GM12878 (cell line): Measurements from ENCODE around the gene FAM89B. TPM values are rescaled to one million over a fixed set of nuclear protein-coding genes. Genes with fewer than 3 reads are reported as not detected.
A peak's percentile ranks its signal among the peaks of the same experiment; 100 is the strongest.

ENCODE experiments used
- ATAC-seq: fragments of 200-7000 bp; cut with Tn5 transposase; 3 replicates; pipeline ENCODE4 v1.9.1; 2020; ENCODE audit warnings: mild to moderate bottlenecking, moderate library complexity
- BruUV-seq: library from RNA; stranded (reverse); fragments of 400-500 nt; replicated peaks from 2 replicates; lab custom pipeline; 2021; lab: Mats Ljungman, UMichigan
- CTCF ChIA-PET: fragments of 300-600 bp; sonication (Branson Sonifier 250); formaldehyde crosslinking; extraction: SDS; loops from one replicate; lab custom pipeline; 2021; ENCODE audit warnings: inconsistent platforms; lab: Yijun Ruan, JAX
- POLR2A ChIA-PET: fragments of 350-600 bp; formaldehyde crosslinking; extraction: SDS; loops from one replicate; lab custom pipeline; 2021; ENCODE audit warnings: inconsistent platforms; lab: Charles Lee
- RAD21 ChIA-PET: fragments of 300-600 bp; sonication (Branson Sonifier 250); formaldehyde crosslinking; loops from one replicate; lab custom pipeline; 2023; ENCODE audit warnings: antibody characterized with exemption; ENCODE audit not compliant: unreplicated experiment; lab: Charles Lee
- SMC1A ChIA-PET: fragments of 300-600 bp; sonication (Branson Sonifier 250); formaldehyde crosslinking; loops from one replicate; lab custom pipeline; 2023; ENCODE audit not compliant: unreplicated experiment, uncharacterized antibody; lab: Charles Lee
- DNase-seq: peaks from one replicate; pipeline ENCODE4 v3.0.0-alpha.2; 2011; ENCODE audit warnings: low read depth, low spot score
- FAIRE-seq: peaks from 3 replicates; lab custom pipeline; 2011; peaks lifted over from hg19 to GRCh38; lab: Jason Lieb, UNC
- H2AFZ ChIP-seq: 2 replicates; pipeline ENCODE4 v1.6.0; 2011; ENCODE audit warnings: low read depth, low read length, control low read depth; ENCODE audit not compliant: control insufficient read depth
- H3K27ac ChIP-seq: 2 replicates; pipeline ENCODE4 v1.5.1; 2011; ENCODE audit warnings: control low read depth; ENCODE audit not compliant: control insufficient read depth, insufficient read depth
- H3K27me3 ChIP-seq, 2 experiments: replicated peaks in 1 of 2; 2 replicates each; pipeline versions ENCODE4 v1.6.0 to v1.6.1; 2011; ENCODE audit warnings: low read length in 1 of 2; ENCODE audit not compliant: control insufficient read depth in 2 of 2, insufficient read depth in 2 of 2
- H3K36me3 ChIP-seq, 2 experiments: 2 replicates each; pipeline ENCODE4 v1.5.1; 2011; ENCODE audit warnings: low read length in 1 of 2; ENCODE audit not compliant: control insufficient read depth in 2 of 2, insufficient read depth in 2 of 2
- H3K4me1 ChIP-seq: 2 replicates; pipeline ENCODE4 v1.6.1; 2011; ENCODE audit warnings: mild to moderate bottlenecking, low read length, moderate library complexity, mixed read lengths; ENCODE audit not compliant: control insufficient read depth, insufficient read depth
- H3K4me2 ChIP-seq: 2 replicates; pipeline ENCODE4 v1.6.0; 2011; ENCODE audit warnings: control low read depth; ENCODE audit not compliant: control insufficient read depth, insufficient read depth
- H3K4me3 ChIP-seq: fragments of 200-600 bp; sonication (generic); 2 replicates; pipeline ENCODE4 v1.5.1; 2016
- H3K79me2 ChIP-seq: 2 replicates; pipeline ENCODE4 v1.6.0; 2011; ENCODE audit warnings: low read length; ENCODE audit not compliant: control insufficient read depth, insufficient read depth
- H3K9ac ChIP-seq: 2 replicates; pipeline ENCODE4 v1.8.0; 2011; ENCODE audit warnings: low read length, control low read depth, mixed read lengths; ENCODE audit not compliant: control insufficient read depth, insufficient read depth
- H3K9me3 ChIP-seq: replicated peaks from 3 replicates; pipeline ENCODE4 v1.5.1; 2011; ENCODE audit warnings: mild to moderate bottlenecking, low read length; ENCODE audit not compliant: control insufficient read depth, insufficient read depth
- H4K20me1 ChIP-seq: 2 replicates; pipeline ENCODE4 v1.6.0; 2011; ENCODE audit not compliant: control insufficient read depth, insufficient read depth
- GABPA ChIP-seq: IDR thresholded peaks from 2 replicates; pipeline ENCODE4 v1.6.1; 2014; ENCODE audit warnings: antibody characterized with exemption, low read depth, mild to moderate bottlenecking, inconsistent platforms
- HDAC6 ChIP-seq: fragments of 200-600 bp; sonication (generic); IDR thresholded peaks from one replicate; pipeline ENCODE4 v1.8.0; 2017; ENCODE audit warnings: antibody characterized with exemption; ENCODE audit not compliant: unreplicated experiment
- KDM1A ChIP-seq: fragments of 200-600 bp; sonication (generic); IDR thresholded peaks from 2 replicates; pipeline ENCODE4 v1.6.1; 2016; ENCODE audit warnings: borderline replicate concordance
- POLR2A ChIP-seq: IDR thresholded peaks from 2 replicates; pipeline ENCODE4 v1.6.1; 2011; ENCODE audit warnings: low read depth, mild to moderate bottlenecking, low read length
- TCF3 ChIP-seq: IDR thresholded peaks from 2 replicates; pipeline ENCODE4 v1.6.1; 2012; ENCODE audit warnings: low read depth, mild to moderate bottlenecking, low read length, borderline replicate concordance; ENCODE audit not compliant: insufficient read depth
- WGBS: methylation state at CpG from one replicate; pipeline ENCODE4 v1.1.6; 2016; ENCODE audit warnings: low lambda C conversion rate; ENCODE audit not compliant: insufficient replicate concordance, insufficient coverage; ENCODE audit errors: missing lambda C conversion rate; 5-methylcytosine and 5-hydroxymethylcytosine counted together
- in situ Hi-C: fragments of 300-500 bp; cut with MboI; formaldehyde crosslinking; loops from 9 replicates; pipeline ENCODE4 v1.14.3; 2018; ENCODE audit warnings: mixed read lengths
- intact Hi-C: fragments of 100-400 bp; cut with micrococcal nuclease; formaldehyde crosslinking; loops from one replicate; pipeline ENCODE4 v1.14.2; 2022; ENCODE audit not compliant: unreplicated experiment
- polyA plus RNA-seq, 11 experiments: library from polyadenylated mRNA; depleted of rRNA in 4 of 11; unstranded in 6 of 11; stranded (reverse) in 5 of 11; fragments of >200 nt; fragmentation: Nextera tagmentation in 4 of 11; fragmentation: Illumina TruSeq in 1 of 11; extraction: Ambion mirVana in 4 of 11; extraction: Trizol in 1 of 11; gene quantifications; 1 replicate in 1 of 11; 2 replicates in 10 of 11; pipeline versions ENCODE4 v1.2.1 to v1.2.3, GENCODE V29; 2011 to 2016; ENCODE audit warnings: inconsistent platforms in 2 of 11, missing spikeins in 2 of 11, low read depth in 1 of 11
- total RNA-seq, 4 experiments: library from RNA; depleted of rRNA in 3 of 4; stranded (reverse); fragments of >200 nt in 3 of 4; fragmentation: Illumina TruSeq in 1 of 4; extraction: Trizol in 1 of 4; gene quantifications; 2 replicates each; pipeline versions ENCODE4 v1.2.1 to v1.2.3, GENCODE V29; 2013 to 2021

Gene FAM89B
- total and polyA plus RNA-seq, 10 of the 15 experiments (the other 5 are each of a cell fraction or from before 2014, with no cell fraction given) = 0.34 to 36.7 (median 9.8) TPM

DNA sequence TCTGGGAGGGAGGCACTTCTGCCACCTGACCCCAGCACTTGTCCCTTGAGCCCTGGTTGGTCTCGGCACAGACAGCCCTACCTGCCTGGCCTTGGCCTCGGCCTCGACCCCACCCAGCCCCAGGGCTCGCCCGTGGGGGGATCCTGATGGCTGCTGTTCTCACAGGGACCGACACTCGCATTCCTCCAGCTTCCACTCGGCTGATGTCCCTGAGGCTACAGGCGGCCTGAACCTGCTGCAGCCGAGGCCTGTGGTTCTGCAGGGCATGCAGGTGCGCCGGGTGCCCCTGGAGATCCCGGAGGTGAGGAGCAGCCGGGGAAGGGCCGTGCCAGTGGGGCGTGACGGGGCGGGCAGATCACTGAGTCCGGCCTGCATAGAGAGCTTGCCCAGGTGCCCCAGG is 48.3 kb downstream of the FAM89B start:
- no TSS peak for BruUV-seq
- Histone ChIP-seq H3K36me3 (peaks cover 17 to 30% of the 10 kb centered on the region in 2 experiments; a peak in 3 of 4 replicates), H3K4me3 (no peak overlapping the region), H3K27me3 (no peaks in the 10 kb centered on the region), H3K4me1 (peaks cover 7% of the 10 kb centered on the region; the same call in 1 of the 2 replicates), H3K9ac (no peak overlapping the region), H2AFZ (no peak overlapping the region), H4K20me1 (no peaks in the 10 kb centered on the region; the same call in 1 of the 2 replicates), H3K9me3 (no peaks in the 10 kb centered on the region), H3K4me2 (no peak overlapping the region), H3K79me2 (peaks cover 33% of the 10 kb centered on the region), H3K27ac (no peak overlapping the region)
- intact Hi-C loops = no loop called here
- 96% methylated on average over 15 of the region's 19 CpGs for whole genome bisulfite sequencing
- TF ChIP-seq HDAC6 = no peak
- TF ChIP-seq TCF3 = no peak
- peak; percentile 69 for TF ChIP-seq POLR2A
- TF ChIP-seq GABPA = no peak
- in situ Hi-C loops = no loop called here
- CTCF ChIA-PET = no interaction called here
- RAD21 ChIA-PET = no interaction called here
- ATAC-seq = no peak
- SMC1A ChIA-PET = no interaction called here
- FAIRE-seq = no peak
- POLR2A ChIA-PET = no interaction called here
- no peak for DNase-seq

DNA sequence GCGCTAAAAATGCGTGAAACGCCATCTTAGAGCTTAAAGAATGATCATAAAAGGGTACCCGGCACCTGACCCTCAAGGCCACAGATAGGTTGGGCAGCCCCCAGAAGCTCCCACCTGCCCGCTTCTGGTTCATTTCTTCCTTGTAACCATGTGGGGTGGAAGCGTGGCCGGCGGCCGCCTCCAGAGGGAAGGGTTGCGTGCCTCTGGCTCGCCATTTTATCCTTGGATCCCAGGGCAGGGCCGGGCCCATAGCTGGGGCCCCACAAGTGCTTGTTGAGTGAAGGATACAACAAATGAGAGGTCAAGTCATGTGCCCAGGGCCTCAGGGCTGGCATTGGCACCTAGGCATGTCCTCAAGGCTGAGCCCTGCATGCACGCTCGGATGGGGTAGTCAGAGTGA is 49.1 kb downstream of the FAM89B start:
- no peak overlapping the region for H3K9ac ChIP-seq
- no peak for FAIRE-seq
- no peak overlapping the region for H3K4me2 ChIP-seq
- ATAC-seq = no peak
- peaks cover 19 to 34% of the 10 kb centered on the region in 2 experiments for H3K36me3 ChIP-seq
- DNase-seq = no peak
- ChIA-PET POLR2A (interaction anchor here (1.0 kb wide), 1 partner anchor 34 kb away, joined by 4 read pairs; no protein-coding TSS in a partner anchor), RAD21 (no interaction called here), SMC1A (no interaction called here), CTCF (no interaction called here)
- H3K27ac ChIP-seq = no peak overlapping the region
- H3K4me3 ChIP-seq = no peak overlapping the region
- intact Hi-C loops = no loop called here
- no peaks in the 10 kb centered on the region for H3K27me3 ChIP-seq
- no peaks in the 10 kb centered on the region; the same call in 1 of the 2 replicates for H4K20me1 ChIP-seq
- in situ Hi-C loops = no loop called here
- H3K9me3 ChIP-seq = no peaks in the 10 kb centered on the region
- no TSS peak for BruUV-seq
- WGBS = 97% methylated on average over 14 of the region's 14 CpGs
- TF ChIP-seq POLR2A = 0 out of 2 replicates have a peak, but pooled peaks have one; percentile 32
- no peak for TF ChIP-seq KDM1A
- peaks cover 25% of the 10 kb centered on the region for H3K79me2 ChIP-seq
- H3K4me1 ChIP-seq = peaks cover 7% of the 10 kb centered on the region; the same call in 1 of the 2 replicates
- no peak overlapping the region for H2AFZ ChIP-seq
